Endothelial cell of umbilical vein (primary cell): ENCODE measurements around the gene KLC3.

Experiments
- CTCF ChIP-seq, 2 donors: IDR thresholded peaks; 1 replicate in 1 of 2; 2 replicates in 1 of 2; pipeline ENCODE4 v1.5.1; 2011; ENCODE audit warnings: low read length in 2 of 2, mild to moderate bottlenecking in 2 of 2, moderate library complexity in 2 of 2, control low read depth in 1 of 2, inconsistent platforms in 1 of 2, low read depth in 1 of 2; ENCODE audit not compliant: insufficient read depth in 1 of 2; ENCODE audit errors: extremely low read depth in 1 of 2
- FOS ChIP-seq: IDR thresholded peaks from 2 replicates; pipeline ENCODE4 v1.6.1; 2011; ENCODE audit warnings: mild to moderate bottlenecking, low read length, moderate library complexity, borderline replicate concordance; ENCODE audit not compliant: insufficient read depth
- JUN ChIP-seq: IDR thresholded peaks from 2 replicates; pipeline ENCODE4 v1.6.1; 2011; ENCODE audit warnings: borderline replicate concordance, low read depth; ENCODE audit not compliant: insufficient read length, insufficient read depth
- MAX ChIP-seq: IDR thresholded peaks from 2 replicates; pipeline ENCODE4 v1.6.1; 2011; ENCODE audit not compliant: insufficient read depth, insufficient read length
- POLR2A ChIP-seq: IDR thresholded peaks from 2 replicates; pipeline ENCODE4 v1.6.1; 2012; ENCODE audit warnings: low read depth, mild to moderate bottlenecking, control low read depth, low read length
- POLR2AphosphoS5 ChIP-seq: IDR thresholded peaks from 2 replicates; pipeline ENCODE4 v1.6.1; 2012; ENCODE audit warnings: low read depth, mild to moderate bottlenecking, control low read depth, low read length, moderate library complexity; ENCODE audit not compliant: insufficient read depth

- TF ChIP-seq MAX: no peak
- TF ChIP-seq CTCF (IDR thresholded peaks at IDR 0.05; ENCODE audit: extremely low read depth in 1 of 2, insufficient read depth in 1 of 2, low read depth in 1 of 2, low read length in 2 of 2): no peak
- no peak for TF ChIP-seq POLR2A
- TF ChIP-seq FOS: no peak
- TF ChIP-seq JUN: no peak
- TF ChIP-seq POLR2AphosphoS5: no peak
Observed at GRCh38 chr19:45339629-45340028, 921 bp upstream of the KLC3 start.
